H1 (cell line): ENCODE measurements around the gene CHST8. TPM values are rescaled to one million over a fixed set of nuclear protein-coding genes. Genes with fewer than 3 reads are reported as not detected.

Experiments used
- CTCF ChIA-PET: fragments of 300-600 bp; sonication (Branson Sonifier 250); formaldehyde crosslinking; loops from one replicate; lab custom pipeline; 2021; ENCODE audit not compliant: partially characterized antibody; lab: Charles Lee
- POLR2A ChIA-PET: fragments of 300-600 bp; sonication (Branson Sonifier 250); formaldehyde crosslinking; loops from one replicate; lab custom pipeline; 2021; ENCODE audit warnings: inconsistent platforms; ENCODE audit not compliant: partially characterized antibody; lab: Charles Lee
- DNase-seq, 2 experiments: peaks; one replicate each; pipeline versions ENCODE4 v3.0.0 to v3.0.0-alpha.2; 2010 to 2022; ENCODE audit warnings: low spot score in 2 of 2, low read depth in 1 of 2, mixed read lengths in 1 of 2
- FAIRE-seq: peaks from 2 replicates; lab custom pipeline; 2011; peaks lifted over from hg19 to GRCh38; lab: Jason Lieb, UNC
- H2AFZ ChIP-seq: 2 replicates; pipeline ENCODE4 v1.8.1; 2012; ENCODE audit warnings: low read length, inconsistent platforms
- H2AK5ac ChIP-seq: 2 replicates; pipeline ENCODE4 v1.6.1; 2013; ENCODE audit warnings: low read depth, low read length
- H2BK120ac ChIP-seq: replicated peaks from 2 replicates; pipeline ENCODE3; 2013; ENCODE audit warnings: low read depth, low read length, inconsistent platforms
- H2BK12ac ChIP-seq: 2 replicates; pipeline ENCODE4 v1.6.1; 2013; ENCODE audit warnings: low read depth, low read length
- H2BK15ac ChIP-seq: 2 replicates; pipeline ENCODE4 v1.6.1; 2013; ENCODE audit warnings: low read length
- H2BK20ac ChIP-seq: 2 replicates; pipeline ENCODE4 v1.6.1; 2013; ENCODE audit warnings: low read length
- H2BK5ac ChIP-seq: 2 replicates; pipeline ENCODE4 v1.6.1; 2013; ENCODE audit warnings: low read depth, low read length
- H3K14ac ChIP-seq: 2 replicates; pipeline ENCODE4 v1.6.1; 2013; ENCODE audit warnings: inconsistent platforms; ENCODE audit not compliant: insufficient read length
- H3K18ac ChIP-seq: 2 replicates; pipeline ENCODE4 v1.6.1; 2013; ENCODE audit warnings: low read length; ENCODE audit errors: extremely low read depth
- H3K23ac ChIP-seq: 2 replicates; pipeline ENCODE4 v1.6.1; 2013; ENCODE audit warnings: inconsistent platforms; ENCODE audit not compliant: insufficient read length
- H3K23me2 ChIP-seq: 2 replicates; pipeline ENCODE4 v1.6.1; 2013; ENCODE audit warnings: low read depth, low read length
- H3K27ac ChIP-seq: 2 replicates; pipeline ENCODE4 v1.6.1; 2011; ENCODE audit warnings: low read depth, low read length, inconsistent platforms
- H3K27me3 ChIP-seq, 4 experiments: replicated peaks in 1 of 4; 1 replicate in 1 of 4; 2 replicates in 3 of 4; pipeline versions ENCODE4 v1.6.1 to v1.8.1; 2011 to 2013; ENCODE audit warnings: low read length in 3 of 4, mild to moderate bottlenecking in 3 of 4, inconsistent platforms in 2 of 4, mixed read lengths in 2 of 4, moderate library complexity in 1 of 4; ENCODE audit not compliant: control insufficient read depth in 3 of 4, insufficient read depth in 3 of 4; ENCODE audit errors: extremely low read depth in 1 of 4
- H3K36me3 ChIP-seq, 4 experiments: 2 replicates each; pipeline versions ENCODE4 v1.6.1 to v1.8.1; 2011 to 2013; ENCODE audit warnings: mild to moderate bottlenecking in 4 of 4, low read length in 3 of 4, moderate library complexity in 2 of 4, control low read depth in 1 of 4, inconsistent platforms in 1 of 4; ENCODE audit not compliant: insufficient read depth in 4 of 4, control insufficient read depth in 2 of 4
- H3K4ac ChIP-seq: replicated peaks from 2 replicates; pipeline ENCODE3; 2013; ENCODE audit warnings: low read length, low read depth, mixed read lengths, inconsistent platforms; ENCODE audit not compliant: insufficient read length
- H3K4me1 ChIP-seq, 4 experiments: replicated peaks in 1 of 4; 1 replicate in 1 of 4; 2 replicates in 3 of 4; pipeline versions ENCODE4 v1.6.1 to v1.8.1; 2011 to 2013; ENCODE audit warnings: low read length in 3 of 4, inconsistent platforms in 2 of 4, mixed read lengths in 1 of 4; ENCODE audit not compliant: insufficient read depth in 4 of 4, control insufficient read depth in 3 of 4
- H3K4me2 ChIP-seq, 2 experiments: 2 replicates each; pipeline versions ENCODE4 v1.6.1 to v1.8.1; 2011 to 2013; ENCODE audit warnings: low read depth in 2 of 2, low read length in 2 of 2, control low read depth in 1 of 2, inconsistent platforms in 1 of 2, mild to moderate bottlenecking in 1 of 2; ENCODE audit not compliant: insufficient read depth in 1 of 2
- H3K4me3 ChIP-seq, 4 experiments: fragments of 200-600, 300-600 bp in 1 of 4; sonication (generic), shearing (Covaris generic), sonication (Bioruptor Twin) in 1 of 4; 2 replicates each; pipeline versions ENCODE4 v1.5.1 to v1.8.1; 2011 to 2016; ENCODE audit warnings: low read length in 4 of 4, low read depth in 3 of 4, control low read depth in 2 of 4, inconsistent platforms in 2 of 4, mild to moderate bottlenecking in 2 of 4, mixed read lengths in 1 of 4, moderate library complexity in 1 of 4; ENCODE audit not compliant: insufficient read depth in 2 of 4; ENCODE audit errors: extremely low read depth in 1 of 4
- H3K56ac ChIP-seq: replicated peaks from 2 replicates; pipeline ENCODE3; 2013; ENCODE audit warnings: low read depth, mild to moderate bottlenecking, mixed read lengths, low read length, inconsistent platforms; ENCODE audit not compliant: insufficient read length
- H3K79me1 ChIP-seq: 2 replicates; pipeline ENCODE4 v1.6.1; 2013; ENCODE audit warnings: low read depth, low read length, control low read depth
- H3K79me2 ChIP-seq, 2 experiments: 2 replicates each; pipeline versions ENCODE4 v1.6.1 to v1.8.1; 2012 to 2013; ENCODE audit warnings: low read length in 2 of 2, mild to moderate bottlenecking in 2 of 2, inconsistent platforms in 1 of 2; ENCODE audit not compliant: insufficient read depth in 2 of 2, control insufficient read depth in 1 of 2
- H3K9ac ChIP-seq, 4 experiments: replicated peaks in 1 of 4; 1 replicate in 1 of 4; 2 replicates in 3 of 4; pipeline versions ENCODE4 v1.6.1 to v1.8.1; 2011 to 2013; ENCODE audit warnings: low read depth in 3 of 4, low read length in 3 of 4, control low read depth in 2 of 4, mild to moderate bottlenecking in 2 of 4, moderate library complexity in 2 of 4, inconsistent platforms in 1 of 4; ENCODE audit errors: extremely low read depth in 1 of 4
- H3K9me3 ChIP-seq, 2 experiments: 2 replicates each; pipeline versions ENCODE4 v1.6.1 to v1.8.1; 2012 to 2013; ENCODE audit warnings: mild to moderate bottlenecking in 2 of 2, moderate library complexity in 2 of 2, control low read depth in 1 of 2, inconsistent platforms in 1 of 2, low read depth in 1 of 2, low read length in 1 of 2, mixed read lengths in 1 of 2; ENCODE audit not compliant: insufficient read depth in 2 of 2
- H4K20me1 ChIP-seq, 2 experiments: replicated peaks in 1 of 2; 2 replicates each; pipeline versions ENCODE3 to v1.8.1; 2011 to 2013; ENCODE audit warnings: inconsistent platforms in 2 of 2, low read length in 2 of 2, mild to moderate bottlenecking in 1 of 2; ENCODE audit not compliant: insufficient read depth in 2 of 2, control insufficient read depth in 1 of 2
- H4K5ac ChIP-seq: 2 replicates; pipeline ENCODE4 v1.6.1; 2013; ENCODE audit warnings: low read length, low read depth, mixed read lengths, inconsistent platforms; ENCODE audit not compliant: insufficient read length
- H4K8ac ChIP-seq: 2 replicates; pipeline ENCODE4 v1.8.0; 2013; ENCODE audit warnings: mild to moderate bottlenecking, moderate library complexity, low read length, inconsistent platforms; ENCODE audit not compliant: insufficient read depth; ENCODE audit errors: extremely low read depth
- H4K91ac ChIP-seq: replicated peaks from 2 replicates; pipeline ENCODE3; 2013; ENCODE audit warnings: low read length, mixed read lengths, inconsistent platforms; ENCODE audit not compliant: insufficient read length
- BCL11A ChIP-seq, 2 experiments: IDR thresholded peaks; one replicate each; pipeline ENCODE4 v1.6.1; 2011; ENCODE audit warnings: low read depth in 2 of 2, low read length in 2 of 2, mild to moderate bottlenecking in 2 of 2
- EGR1 ChIP-seq: IDR thresholded peaks from 2 replicates; pipeline ENCODE4 v1.6.1; 2011; ENCODE audit warnings: low read depth, low read length, borderline replicate concordance
- EZH2 ChIP-seq: fragments of 200-600 bp; sonication (generic); IDR thresholded peaks from 2 replicates; pipeline ENCODE4 v1.7.1; 2012; ENCODE audit warnings: low read depth, mild to moderate bottlenecking, moderate library complexity, low read length, inconsistent platforms; ENCODE audit not compliant: severe bottlenecking
- KDM1A ChIP-seq: fragments of 200-600, 300-600 bp; sonication (generic); IDR thresholded peaks from 2 replicates; pipeline ENCODE4 v1.7.1; 2016; ENCODE audit warnings: mild to moderate bottlenecking, low read length, borderline replicate concordance
- NANOG ChIP-seq: IDR thresholded peaks from 2 replicates; pipeline ENCODE4 v1.6.1; 2011; ENCODE audit warnings: low read length, low read depth, mild to moderate bottlenecking, inconsistent platforms; ENCODE audit not compliant: insufficient read depth, poor library complexity, severe bottlenecking
- POLR2AphosphoS5 ChIP-seq: IDR thresholded peaks from 2 replicates; pipeline ENCODE4 v1.6.1; 2011; ENCODE audit warnings: low read depth, low read length
- RXRA ChIP-seq: IDR thresholded peaks from 2 replicates; pipeline ENCODE4 v1.6.1; 2011; ENCODE audit warnings: low read depth, mild to moderate bottlenecking, low read length, moderate library complexity; ENCODE audit not compliant: insufficient read depth
- SAP30 ChIP-seq: fragments of 300-600 bp; sonication (generic); IDR thresholded peaks from 2 replicates; pipeline ENCODE4 v1.7.1; 2012; ENCODE audit warnings: low read length, moderate library complexity, mild to moderate bottlenecking, inconsistent platforms; ENCODE audit not compliant: insufficient read depth, insufficient replicate concordance
- SRF ChIP-seq: IDR thresholded peaks from 2 replicates; pipeline ENCODE4 v1.6.1; 2011; ENCODE audit warnings: mild to moderate bottlenecking, low read depth, low read length, moderate library complexity
- SUZ12 ChIP-seq: fragments of 200-600 bp; sonication (generic); IDR thresholded peaks from 2 replicates; pipeline ENCODE4 v1.6.1; 2012; ENCODE audit warnings: mild to moderate bottlenecking, inconsistent platforms, low read length, moderate library complexity, mixed read lengths
- TAF1 ChIP-seq: IDR thresholded peaks from 2 replicates; pipeline ENCODE4 v1.6.1; 2011; ENCODE audit warnings: mild to moderate bottlenecking, low read depth, low read length
- WGBS, 2 experiments: shearing (Covaris generic) in 1 of 2; methylation state at CpG; one replicate each; pipeline versions ENCODE4 v1.1.6 to v1.1.7; 2013 to 2015; ENCODE audit warnings: low lambda C conversion rate in 2 of 2, mixed read lengths in 2 of 2, inconsistent platforms in 1 of 2, low coverage in 1 of 2, missing lambda C conversion rate in 1 of 2; ENCODE audit not compliant: insufficient replicate concordance in 2 of 2, insufficient coverage in 1 of 2, insufficient read length in 1 of 2; ENCODE audit errors: extremely low coverage in 1 of 2, missing lambda C conversion rate in 1 of 2; 5-methylcytosine and 5-hydroxymethylcytosine counted together
- polyA plus RNA-seq, 7 experiments: library from polyadenylated mRNA; depleted of rRNA in 3 of 7; stranded (reverse) in 5 of 7; unstranded in 2 of 7; fragments of >200 nt in 5 of 7; fragments of 200-250 nt in 2 of 7; gene quantifications; 1 replicate in 5 of 7; 2 replicates in 1 of 7; 4 replicates in 1 of 7; pipeline versions ENCODE4 v1.2.1 to v1.2.3, GENCODE V29; 2011 to 2013; ENCODE audit warnings: missing spikeins in 2 of 7, mixed read lengths in 2 of 7
- total RNA-seq: library from RNA; stranded (reverse); fragmentation: NEBNext Ultra II Directional; extraction: Animal tissue kit (Norgen Biotek cat#: 25700); gene quantifications from 2 replicates; pipeline ENCODE4 v1.2.1, GENCODE V29; 2021
- TF ChIP-seq, protein P1 (sequence below): IDR thresholded peaks from 2 replicates; pipeline ENCODE4 v1.6.1; 2012; ENCODE audit warnings: inconsistent platforms
- TF ChIP-seq, protein P2 (sequence below): IDR thresholded peaks from 2 replicates; pipeline ENCODE4 v1.6.1; 2012; ENCODE audit warnings: inconsistent platforms

Gene CHST8
- total and polyA plus RNA-seq, 2 of the 8 experiments (the other 6 are each of a cell fraction or from before 2014, with no cell fraction given), result 10.8 to 28.2 TPM

DNA sequence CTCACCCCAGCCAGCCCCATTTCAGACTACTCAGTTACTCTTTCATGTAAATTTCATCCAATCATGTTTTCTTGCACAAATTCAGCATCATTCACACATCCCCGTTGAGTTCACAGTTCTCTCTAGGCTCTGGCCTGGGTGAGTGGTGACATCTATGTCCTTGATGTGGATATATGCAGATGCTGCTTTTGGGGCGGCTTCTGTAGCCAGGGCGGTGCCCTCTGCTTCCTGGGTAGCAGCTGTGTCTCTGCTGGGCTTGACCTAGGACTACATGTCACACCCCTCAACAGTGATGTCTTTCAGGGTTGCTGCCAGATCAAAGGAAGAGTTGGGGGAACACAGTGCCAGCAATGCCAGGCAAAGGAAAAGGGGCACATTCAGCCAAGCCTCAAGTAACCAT lies 106.4 kb downstream of the CHST8 start:
- WGBS, 2 experiments, result 90% methylated on average over 3 of the region's 3 CpGs; no CpG with 5 or more reads in 1 of the 2 experiments
- no peak overlapping the region for H3K27ac ChIP-seq
- H3K4me2 ChIP-seq, result no peak overlapping the region
- no peak overlapping the region for H3K56ac ChIP-seq
- no peak overlapping the region for H2AFZ ChIP-seq
- no peak overlapping the region for H3K9ac ChIP-seq
- H3K79me2 ChIP-seq, result no peaks in the 10 kb centered on the region
- H4K91ac ChIP-seq, result no peak overlapping the region
- DNase-seq (no peak), FAIRE-seq (no peak)
- peaks cover 4 to 6% of the 10 kb centered on the region in 2 experiments; a peak in 2 of 4 replicates for H3K9me3 ChIP-seq
- no peak overlapping the region for H4K8ac ChIP-seq
- H2BK120ac ChIP-seq, result no peak overlapping the region
- POLR2A ChIA-PET, result no interaction called here
- H2BK20ac ChIP-seq, result no peak overlapping the region
- no peaks in the 10 kb centered on the region for H3K27me3 ChIP-seq
- no peak overlapping the region for H2BK15ac ChIP-seq
- no peak overlapping the region for H3K4ac ChIP-seq
- CTCF ChIA-PET, result no interaction called here
- H4K5ac ChIP-seq, result no peak overlapping the region
- peaks cover 3% of the 10 kb centered on the region; the same call in 1 of the 2 replicates for H3K79me1 ChIP-seq
- H2AK5ac ChIP-seq, result no peak overlapping the region
- no peak overlapping the region for H3K4me3 ChIP-seq
- no peaks in the 10 kb centered on the region for H3K36me3 ChIP-seq
- peaks cover 0 to 4% of the 10 kb centered on the region in 2 experiments for H4K20me1 ChIP-seq
- H3K4me1 ChIP-seq, result peaks cover 0 to 3% (median 0%) of the 10 kb centered on the region in 4 experiments; a peak in 1 of 7 replicates
- H2BK12ac ChIP-seq, result no peak overlapping the region
- H3K18ac ChIP-seq, result no peak overlapping the region
- H3K23me2 ChIP-seq, result 0 out of 2 replicates have a peak, but pooled peaks cover 1% of the 10 kb centered on the region
- no peak overlapping the region for H3K14ac ChIP-seq
- H3K23ac ChIP-seq, result no peak overlapping the region
- no peak overlapping the region for H2BK5ac ChIP-seq
- TF ChIP-seq POLR2AphosphoS5, result no peak
- TF ChIP-seq, protein P1, sequence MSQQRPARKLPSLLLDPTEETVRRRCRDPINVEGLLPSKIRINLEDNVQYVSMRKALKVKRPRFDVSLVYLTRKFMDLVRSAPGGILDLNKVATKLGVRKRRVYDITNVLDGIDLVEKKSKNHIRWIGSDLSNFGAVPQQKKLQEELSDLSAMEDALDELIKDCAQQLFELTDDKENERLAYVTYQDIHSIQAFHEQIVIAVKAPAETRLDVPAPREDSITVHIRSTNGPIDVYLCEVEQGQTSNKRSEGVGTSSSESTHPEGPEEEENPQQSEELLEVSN, result no peak
- no peak for TF ChIP-seq BCL11A (IDR thresholded peaks at IDR 0.05; ENCODE audit: low read depth in 2 of 2, low read length in 2 of 2)
- TF ChIP-seq SRF, result no peak
- no peak for TF ChIP-seq NANOG
- no peak for TF ChIP-seq EZH2
- no peak for TF ChIP-seq RXRA
- TF ChIP-seq SAP30, result no peak
- no peak for TF ChIP-seq TAF1
- TF ChIP-seq, protein P2, sequence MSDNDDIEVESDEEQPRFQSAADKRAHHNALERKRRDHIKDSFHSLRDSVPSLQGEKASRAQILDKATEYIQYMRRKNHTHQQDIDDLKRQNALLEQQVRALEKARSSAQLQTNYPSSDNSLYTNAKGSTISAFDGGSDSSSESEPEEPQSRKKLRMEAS, result no peak
- TF ChIP-seq KDM1A, result no peak
- TF ChIP-seq SUZ12, result no peak
- TF ChIP-seq EGR1, result no peak
